Measurements from ENCODE around the gene APOL6. TPM values are rescaled to one million over a fixed set of nuclear protein-coding genes. Genes with fewer than 3 reads are reported as not detected.
"Not testable (repeated sequence)": the region's sequence is repeated elsewhere in the genome, so short reads cannot be mapped to it uniquely, and the experiment has no call there.

The APOL6 gene
- total RNA-seq, 2 experiments from 2014 or later, result 34.3 to 35.5 TPM

GRCh38 chr22:35660291-35661127 is 12.3 kb downstream of the APOL6 start:
- Mint-ChIP-seq H3K4me3 (no peak overlapping the region), H3K9me3 (ENCODE audit: low read depth) (peaks cover 24% of the 10 kb centered on the region), H3K27ac (peak overlapping the region; percentile 88), H3K4me1 (peaks cover 75% of the 10 kb centered on the region), H3K36me3 (ENCODE audit: low read depth) (peaks cover 89% of the 10 kb centered on the region), H3K27me3 (no peaks in the 10 kb centered on the region)
- CTCF ChIA-PET, result no interaction called here
- POLR2A ChIA-PET, result interaction anchor here (2.2 kb wide), 1 partner anchor 12 kb away, joined by 13 read pairs; the partner anchor contains the start of gene APOL6
- DNase-seq (peak; percentile 56), ATAC-seq (peak; percentile 75)
- intact Hi-C loops (cut with DNase I, micrococcal nuclease), result loop anchor here in 1 of 2 experiments (1.0 kb wide), 2 partner anchors 12 to 19 kb away; partner anchors contain the start of gene APOL6

GRCh38 chr22:35661464-35661863 is 13.2 kb downstream of the APOL6 start:
- intact Hi-C loops (cut with DNase I, micrococcal nuclease), result loop anchor here in 1 of 2 experiments (1.0 kb wide), 1 partner anchor 13 kb away; the partner anchor contains the start of gene APOL6
- ChIA-PET POLR2A (interaction anchor here (2.2 kb wide), 1 partner anchor 13 kb away, joined by 13 read pairs; the partner anchor contains the start of gene APOL6), CTCF (no interaction called here)
- H3K36me3 Mint-ChIP-seq (ENCODE audit: low read depth), result peaks cover 84% of the 10 kb centered on the region
- peak overlapping the region; percentile 88 for H3K27ac Mint-ChIP-seq
- H3K9me3 Mint-ChIP-seq (ENCODE audit: low read depth), result peaks cover 24% of the 10 kb centered on the region
- H3K4me1 Mint-ChIP-seq, result peaks cover 67% of the 10 kb centered on the region
- DNase-seq, result peak; percentile 27
- H3K4me3 Mint-ChIP-seq, result no peak overlapping the region
- peak; percentile 63 for ATAC-seq
- H3K27me3 Mint-ChIP-seq, result no peaks in the 10 kb centered on the region

- no peaks in the 10 kb centered on the region for H3K27me3 Mint-ChIP-seq
- H3K9me3 Mint-ChIP-seq (ENCODE audit: low read depth), result peaks cover 34% of the 10 kb centered on the region
- peak overlapping the region; percentile 88 for H3K27ac Mint-ChIP-seq
- intact Hi-C loops (cut with DNase I, micrococcal nuclease), result loop anchor here in 1 of 2 experiments (2.0 kb wide), 2 partner anchors 14 to 16 kb away; partner anchors contain the start of gene APOL6
- CTCF ChIA-PET, result interaction anchor here (0.6 to 0.7 kb wide), 3 partner anchors 11 to 866 kb away, joined by 3 to 5 read pairs (median 3); partner anchors contain the start of gene EIF3D
- POLR2A ChIA-PET, result interaction anchor here (0.9 kb wide), 1 partner anchor 14 kb away, joined by 15 read pairs; the partner anchor contains the start of gene APOL6
- no peak for DNase-seq
- H3K4me3 Mint-ChIP-seq, result no peak overlapping the region
- H3K36me3 Mint-ChIP-seq (ENCODE audit: low read depth), result peaks cover 83% of the 10 kb centered on the region
- peaks cover 57% of the 10 kb centered on the region for H3K4me1 Mint-ChIP-seq
- ATAC-seq, result no peak
Observed at GRCh38 chr22:35662914-35663313, 14.7 kb downstream of the APOL6 start.

- H3K27me3 Mint-ChIP-seq, result no peaks in the 10 kb centered on the region
- POLR2A ChIA-PET, result interaction anchor here (0.9 kb wide), 1 partner anchor 15 kb away, joined by 15 read pairs; the partner anchor contains the start of gene APOL6
- no peak for ATAC-seq
- intact Hi-C loops (cut with DNase I, micrococcal nuclease), result loop anchor here in 1 of 2 experiments (2.0 kb wide), 2 partner anchors 15 kb away; partner anchors contain the start of gene APOL6
- H3K36me3 Mint-ChIP-seq (ENCODE audit: low read depth), result peaks cover 81% of the 10 kb centered on the region
- CTCF ChIA-PET, result interaction anchor here (0.6 to 1.4 kb wide), 4 partner anchors 11 to 866 kb away, joined by 3 to 5 read pairs (median 3); partner anchors contain the start of gene EIF3D
- peak overlapping the region; percentile 69 for H3K27ac Mint-ChIP-seq
- H3K4me3 Mint-ChIP-seq, result peak overlapping the region; percentile 23
- H3K4me1 Mint-ChIP-seq, result peaks cover 53% of the 10 kb centered on the region
- peaks cover 32% of the 10 kb centered on the region for H3K9me3 Mint-ChIP-seq (ENCODE audit: low read depth)
- DNase-seq, result no peak
Observed at GRCh38 chr22:35663371-35663770, 15.1 kb downstream of the APOL6 start.

GRCh38 chr22:35664955-35665587 is 16.8 kb downstream of the APOL6 start:
- no peak for DNase-seq
- peaks cover 22% of the 10 kb centered on the region for H3K9me3 Mint-ChIP-seq (ENCODE audit: low read depth)
- H3K4me1 Mint-ChIP-seq, result peaks cover 38% of the 10 kb centered on the region
- intact Hi-C loops (cut with DNase I, micrococcal nuclease), result no loop called here
- no peak for ATAC-seq
- POLR2A ChIA-PET, result no interaction called here
- CTCF ChIA-PET, result interaction anchor here (0.8 to 1.5 kb wide), 3 partner anchors 13 to 45 kb away, joined by 3 to 6 read pairs (median 3); no protein-coding TSS in a partner anchor
- H3K4me3 Mint-ChIP-seq, result no peak overlapping the region
- peaks cover 64% of the 10 kb centered on the region for H3K36me3 Mint-ChIP-seq (ENCODE audit: low read depth)
- H3K27ac Mint-ChIP-seq, result no peak overlapping the region
- H3K27me3 Mint-ChIP-seq, result no peaks in the 10 kb centered on the region

- H3K27me3 Mint-ChIP-seq; H3K4me3 Mint-ChIP-seq; ATAC-seq; H3K27ac Mint-ChIP-seq; intact Hi-C loops (cut with DNase I, micrococcal nuclease); DNase-seq; POLR2A ChIA-PET: not testable (repeated sequence)
- Mint-ChIP-seq H3K36me3 (ENCODE audit: low read depth) (peaks cover 49% of the 10 kb centered on the region), H3K9me3 (ENCODE audit: low read depth) (peaks cover 21% of the 10 kb centered on the region), H3K4me1 (peaks cover 21% of the 10 kb centered on the region)
- CTCF ChIA-PET, result interaction anchor here (1.1 kb wide), 1 partner anchor 9 kb away, joined by 3 read pairs; no protein-coding TSS in a partner anchor
Observed at GRCh38 chr22:35666699-35667098, 18.5 kb downstream of the APOL6 start.

GRCh38 chr22:35674335-35674734 is 26.1 kb downstream of the APOL6 start:
- ATAC-seq (no peak), DNase-seq (no peak)
- Mint-ChIP-seq H3K36me3 (ENCODE audit: low read depth) (peaks cover 21% of the 10 kb centered on the region), H3K4me3 (no peak overlapping the region), H3K27ac (no peak overlapping the region), H3K9me3 (ENCODE audit: low read depth) (peaks cover 19% of the 10 kb centered on the region), H3K4me1 (peaks cover 10% of the 10 kb centered on the region), H3K27me3 (no peaks in the 10 kb centered on the region)
- ChIA-PET POLR2A (no interaction called here), CTCF (interaction anchor here (0.6 kb wide), 1 partner anchor 11 kb away, joined by 3 read pairs; no protein-coding TSS in a partner anchor)
- intact Hi-C loops (cut with DNase I, micrococcal nuclease), result no loop called here

- CTCF ChIA-PET, result interaction anchor here (1.1 kb wide), 1 partner anchor 10 kb away, joined by 3 read pairs; no protein-coding TSS in a partner anchor
- Mint-ChIP-seq H3K4me1 (peaks cover 22% of the 10 kb centered on the region), H3K9me3 (ENCODE audit: low read depth) (peaks cover 25% of the 10 kb centered on the region), H3K36me3 (ENCODE audit: low read depth) (peaks cover 26% of the 10 kb centered on the region)
- H3K27ac Mint-ChIP-seq; DNase-seq; intact Hi-C loops (cut with DNase I, micrococcal nuclease); POLR2A ChIA-PET; H3K27me3 Mint-ChIP-seq; ATAC-seq; H3K4me3 Mint-ChIP-seq: not testable (repeated sequence)
Observed at GRCh38 chr22:35676065-35676464, 27.8 kb downstream of the APOL6 start.

GRCh38 chr22:35677460-35678187 is 29.4 kb downstream of the APOL6 start:
- POLR2A ChIA-PET, result no interaction called here
- CTCF ChIA-PET, result interaction anchor here (0.8 to 1.4 kb wide), 6 partner anchors 13 to 447 kb away, joined by 3 to 6 read pairs (median 4); no protein-coding TSS in a partner anchor
- ATAC-seq (no peak), DNase-seq (no peak)
- Mint-ChIP-seq H3K27ac (no peak overlapping the region), H3K4me3 (no peak overlapping the region), H3K36me3 (ENCODE audit: low read depth) (peaks cover 28% of the 10 kb centered on the region), H3K9me3 (ENCODE audit: low read depth) (peaks cover 29% of the 10 kb centered on the region), H3K27me3 (no peaks in the 10 kb centered on the region), H3K4me1 (peaks cover 22% of the 10 kb centered on the region)
- intact Hi-C loops (cut with DNase I, micrococcal nuclease), result loop anchor here in 1 of 2 experiments (2.0 kb wide), 1 partner anchor 15 kb away; no protein-coding TSS in a partner anchor

- DNase-seq (no peak), ATAC-seq (peak; percentile 62)
- H3K9me3 Mint-ChIP-seq (ENCODE audit: low read depth), result peaks cover 27% of the 10 kb centered on the region
- no peak overlapping the region for H3K4me3 Mint-ChIP-seq
- H3K36me3 Mint-ChIP-seq (ENCODE audit: low read depth), result peaks cover 28% of the 10 kb centered on the region
- ChIA-PET POLR2A (no interaction called here), CTCF (interaction anchor here (1.1 to 1.4 kb wide), 3 partner anchors 14 to 387 kb away, joined by 3 to 6 read pairs (median 4); no protein-coding TSS in a partner anchor)
- peaks cover 22% of the 10 kb centered on the region for H3K4me1 Mint-ChIP-seq
- no peaks in the 10 kb centered on the region for H3K27me3 Mint-ChIP-seq
- intact Hi-C loops (cut with DNase I, micrococcal nuclease), result loop anchor here (1.0 to 2.0 kb wide), 3 partner anchors 16 to 31 kb away; partner anchors contain the start of gene APOL6 (in 2 of the 2)
- H3K27ac Mint-ChIP-seq, result peak overlapping the region; percentile 44
Observed at GRCh38 chr22:35678836-35679235, 30.6 kb downstream of the APOL6 start.
